HL-60 (cell line): ENCODE measurements around the gene LEPR.

Source experiments
- REST ChIP-seq: IDR thresholded peaks from 2 replicates; pipeline ENCODE4 v1.6.1; 2012; ENCODE audit warnings: low read depth; ENCODE audit not compliant: insufficient replicate concordance
- TF ChIP-seq, protein P1 (sequence below): IDR thresholded peaks from one replicate; pipeline ENCODE4 v1.5.1; 2011; ENCODE audit warnings: low read length, control low read depth, inconsistent platforms; ENCODE audit not compliant: insufficient read depth

- no peak for TF ChIP-seq REST
- TF ChIP-seq, protein P1, sequence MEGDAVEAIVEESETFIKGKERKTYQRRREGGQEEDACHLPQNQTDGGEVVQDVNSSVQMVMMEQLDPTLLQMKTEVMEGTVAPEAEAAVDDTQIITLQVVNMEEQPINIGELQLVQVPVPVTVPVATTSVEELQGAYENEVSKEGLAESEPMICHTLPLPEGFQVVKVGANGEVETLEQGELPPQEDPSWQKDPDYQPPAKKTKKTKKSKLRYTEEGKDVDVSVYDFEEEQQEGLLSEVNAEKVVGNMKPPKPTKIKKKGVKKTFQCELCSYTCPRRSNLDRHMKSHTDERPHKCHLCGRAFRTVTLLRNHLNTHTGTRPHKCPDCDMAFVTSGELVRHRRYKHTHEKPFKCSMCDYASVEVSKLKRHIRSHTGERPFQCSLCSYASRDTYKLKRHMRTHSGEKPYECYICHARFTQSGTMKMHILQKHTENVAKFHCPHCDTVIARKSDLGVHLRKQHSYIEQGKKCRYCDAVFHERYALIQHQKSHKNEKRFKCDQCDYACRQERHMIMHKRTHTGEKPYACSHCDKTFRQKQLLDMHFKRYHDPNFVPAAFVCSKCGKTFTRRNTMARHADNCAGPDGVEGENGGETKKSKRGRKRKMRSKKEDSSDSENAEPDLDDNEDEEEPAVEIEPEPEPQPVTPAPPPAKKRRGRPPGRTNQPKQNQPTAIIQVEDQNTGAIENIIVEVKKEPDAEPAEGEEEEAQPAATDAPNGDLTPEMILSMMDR = no peak
These were observed 27.1 kb upstream of the LEPR start for GRCh38 chr1:65393347-65393746.
